RKO (cell line): ENCODE results near the gene ERVK3-1.
"Not testable (repeated sequence)": the region's sequence is repeated elsewhere in the genome, so short reads cannot be mapped to it uniquely, and the experiment has no call there.

ENCODE experiments used
- DNase-seq: peaks from one replicate; pipeline ENCODE4 v3.0.0-alpha.2; 2016; ENCODE audit warnings: low spot score

ERVK3-1 gene

GRCh38 chr19:58346961-58347929 is 42.1 kb downstream of the ERVK3-1 start:
- DNase-seq: peak; percentile 58

GRCh38 chr19:58348080-58348479 is 42.9 kb downstream of the ERVK3-1 start:
- not testable (repeated sequence) for DNase-seq

- DNase-seq: no peak
Observed at GRCh38 chr19:58349590-58349989, 44.4 kb downstream of the ERVK3-1 start.

- no peak for DNase-seq
Observed at GRCh38 chr19:58350001-58350861, 45.1 kb downstream of the ERVK3-1 start.

GRCh38 chr19:58350871-58351557 is 45.8 kb downstream of the ERVK3-1 start:
- no peak for DNase-seq

- DNase-seq: no peak
Observed at GRCh38 chr19:58351558-58351878, 46.3 kb downstream of the ERVK3-1 start.

- DNase-seq: no peak
Observed at GRCh38 chr19:58351990-58352755, 47.0 kb downstream of the ERVK3-1 start.

GRCh38 chr19:58352760-58353671 is 47.8 kb downstream of the ERVK3-1 start, which contains the start of gene A1BG:
Gene A1BG, minus strand, starts transcription at chr19:58353492. Its CDS starts 55 bp downstream, at chr19:58353437.
- DNase-seq: no peak

- no peak for DNase-seq
Observed at GRCh38 chr19:58353717-58354477, 48.7 kb downstream of the ERVK3-1 start.

- no peak for DNase-seq
Observed at GRCh38 chr19:58354478-58355030, 49.4 kb downstream of the ERVK3-1 start.

GRCh38 chr19:58355215-58355796 is 50.1 kb downstream of the ERVK3-1 start:
- no peak for DNase-seq

GRCh38 chr19:58355908-58356765 is 51.0 kb downstream of the ERVK3-1 start:
- no peak for DNase-seq

GRCh38 chr19:58356766-58357480 is 51.7 kb downstream of the ERVK3-1 start:
- DNase-seq: no peak

- no peak for DNase-seq
Observed at GRCh38 chr19:58357481-58358145, 52.4 kb downstream of the ERVK3-1 start.

- peak; percentile 80 for DNase-seq
Observed at GRCh38 chr19:58361900-58362271, 56.7 kb downstream of the ERVK3-1 start.

- DNase-seq: peak; percentile 95
Observed at GRCh38 chr19:58362272-58362994, 57.3 kb downstream of the ERVK3-1 start, which contains the start of gene ZNF497. Gene ZNF497, minus strand, starts transcription at chr19:58362751. Its CDS starts 5,116 bp downstream, at chr19:58357635.
